Measurements from ENCODE around the gene LTB4R.

The LTB4R gene

DNA sequence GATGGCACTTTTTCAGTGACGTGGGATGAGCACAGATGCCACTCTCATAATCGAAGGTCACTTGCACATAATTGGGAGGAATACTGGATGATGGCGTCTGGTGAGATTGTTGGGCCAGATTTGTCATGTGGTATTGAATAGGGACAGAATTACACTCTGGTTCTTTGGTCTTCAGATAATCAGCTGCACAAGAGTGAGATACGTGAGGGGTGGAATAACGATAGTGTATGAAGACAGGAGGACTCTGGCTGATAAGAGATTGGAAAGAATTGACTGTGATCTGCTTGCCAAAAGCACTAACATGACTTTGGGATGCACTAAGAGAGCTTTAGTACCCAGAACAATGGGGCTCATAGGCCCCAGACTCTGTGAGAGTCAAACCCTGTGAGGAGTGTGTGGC lies 32.9 kb upstream of the LTB4R start:
- no peak for DNase-seq (ENCODE audit: low read depth in 2 of 3, low spot score in 1 of 3)

DNA sequence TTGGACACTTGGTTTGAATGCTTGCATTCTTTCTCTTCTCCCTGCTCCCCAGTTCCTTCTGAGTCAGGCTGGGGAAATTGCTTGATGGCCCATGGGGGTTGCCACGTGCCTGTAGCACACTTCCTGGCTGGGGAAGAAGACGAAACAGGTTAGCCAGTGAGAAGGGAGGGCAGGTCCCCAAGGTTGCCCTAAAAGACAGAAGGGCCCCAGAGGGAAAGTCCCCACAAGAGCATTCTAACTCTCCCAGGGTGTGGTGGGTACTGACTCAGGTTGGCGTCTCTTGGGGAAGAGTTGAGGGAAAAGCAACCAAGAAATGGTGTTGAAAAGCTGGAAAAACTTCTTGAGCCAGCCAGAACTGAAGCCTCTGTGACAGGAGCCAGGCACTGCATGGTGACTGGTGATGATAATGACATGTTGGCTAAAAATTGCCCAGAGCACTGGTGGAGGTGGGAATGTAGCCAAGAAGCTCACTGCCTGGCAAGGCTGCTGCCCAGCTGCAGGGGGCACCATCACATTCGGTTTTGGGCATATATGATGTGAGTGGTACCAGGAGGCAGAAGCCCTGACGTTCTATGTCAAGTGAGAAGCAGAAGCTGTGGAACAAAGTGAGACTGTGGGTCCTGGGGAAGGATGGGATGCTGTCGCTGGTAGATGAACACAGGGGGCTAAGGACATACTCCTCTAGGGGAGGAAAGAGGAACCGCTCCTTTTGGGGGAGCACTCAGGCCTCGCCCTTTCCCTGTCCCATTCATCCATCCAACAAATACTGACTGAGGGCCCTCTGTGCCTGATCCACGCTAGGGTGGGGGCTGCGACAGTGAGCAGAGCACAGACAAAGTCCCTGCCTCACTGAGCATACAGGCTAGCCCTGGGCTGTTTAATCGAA lies 31.8 kb upstream of the LTB4R start:
- peak; percentile 26 to 46 (median 37) for DNase-seq (ENCODE audit: low read depth in 2 of 3, low spot score in 1 of 3)

DNA sequence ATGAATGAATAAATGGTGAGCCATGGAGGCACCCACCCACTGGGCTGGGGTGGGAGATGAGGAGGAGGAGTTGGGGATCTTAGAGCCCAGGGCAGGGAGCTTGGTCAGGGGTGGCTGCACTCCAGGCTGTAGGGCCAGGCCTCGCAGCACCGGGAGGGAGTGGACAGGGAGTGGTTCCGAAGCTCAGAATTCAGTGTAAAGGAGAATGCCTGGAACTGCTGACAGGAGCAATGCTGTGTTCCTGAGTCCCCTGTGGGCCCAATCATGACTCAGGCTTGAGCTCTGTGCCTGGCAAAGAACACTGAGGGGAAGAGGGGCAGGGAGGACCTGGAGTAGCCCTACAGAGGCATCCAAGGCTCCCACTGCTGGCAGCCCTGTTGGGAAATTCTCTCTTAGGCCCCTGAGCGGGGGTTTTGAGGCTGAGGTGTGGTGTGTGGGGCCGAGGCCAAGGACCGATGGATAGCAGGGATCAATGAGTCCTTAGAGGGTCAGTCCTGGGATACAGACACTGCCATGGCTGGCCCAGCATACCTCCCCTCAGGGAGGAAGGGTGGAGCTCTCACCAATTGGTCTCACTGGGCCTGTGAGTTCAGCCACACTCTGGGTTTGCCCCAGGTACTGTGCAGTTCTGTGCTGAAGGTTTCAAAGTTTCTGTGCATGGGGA lies 30.4 kb upstream of the LTB4R start:
- DNase-seq (ENCODE audit: low read depth in 2 of 3, low spot score in 1 of 3): no peak

DNA sequence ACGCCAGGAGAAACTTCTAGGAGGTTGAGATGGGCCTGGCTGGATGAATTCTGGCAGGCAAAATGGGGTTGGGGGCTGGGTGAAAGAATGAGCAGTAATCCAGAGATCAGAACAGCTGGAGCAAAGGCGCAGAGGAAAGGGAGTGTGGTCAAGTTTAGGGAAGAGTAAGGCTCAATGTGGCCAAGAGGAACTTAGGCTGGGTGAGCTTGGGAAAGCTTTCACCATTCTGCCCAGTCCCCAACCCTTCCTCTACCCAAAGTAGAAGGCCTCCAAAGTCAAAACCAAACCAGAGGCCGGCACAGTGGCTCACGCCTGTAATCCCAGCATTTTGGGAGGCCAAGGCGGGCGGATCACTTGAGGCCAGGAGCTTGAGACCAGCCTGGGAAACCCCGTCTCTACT lies 29.7 kb upstream of the LTB4R start:
- DNase-seq (ENCODE audit: low read depth in 2 of 3, low spot score in 1 of 3): no peak

DNA sequence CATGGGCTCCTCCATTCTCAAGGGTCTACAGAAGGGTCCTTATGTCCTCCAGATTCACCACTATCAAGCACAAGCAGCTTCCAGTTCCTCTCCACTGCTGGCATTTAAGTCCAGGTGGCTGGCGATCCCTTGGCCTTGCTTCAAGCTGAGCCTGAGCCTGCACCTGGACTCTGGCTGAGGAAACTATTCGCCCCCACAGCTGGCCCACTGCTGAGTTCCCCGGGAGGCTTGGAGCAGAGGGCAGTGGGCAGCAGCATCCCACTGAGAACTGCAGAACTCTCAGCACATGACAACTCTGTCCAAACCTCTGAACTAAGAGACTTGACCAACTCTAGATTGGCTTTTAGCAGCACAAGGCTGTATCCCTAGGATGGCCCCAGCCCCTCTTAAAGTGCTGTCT lies 28.6 kb upstream of the LTB4R start:
- DNase-seq (ENCODE audit: low read depth in 2 of 3, low spot score in 1 of 3): no peak

DNA sequence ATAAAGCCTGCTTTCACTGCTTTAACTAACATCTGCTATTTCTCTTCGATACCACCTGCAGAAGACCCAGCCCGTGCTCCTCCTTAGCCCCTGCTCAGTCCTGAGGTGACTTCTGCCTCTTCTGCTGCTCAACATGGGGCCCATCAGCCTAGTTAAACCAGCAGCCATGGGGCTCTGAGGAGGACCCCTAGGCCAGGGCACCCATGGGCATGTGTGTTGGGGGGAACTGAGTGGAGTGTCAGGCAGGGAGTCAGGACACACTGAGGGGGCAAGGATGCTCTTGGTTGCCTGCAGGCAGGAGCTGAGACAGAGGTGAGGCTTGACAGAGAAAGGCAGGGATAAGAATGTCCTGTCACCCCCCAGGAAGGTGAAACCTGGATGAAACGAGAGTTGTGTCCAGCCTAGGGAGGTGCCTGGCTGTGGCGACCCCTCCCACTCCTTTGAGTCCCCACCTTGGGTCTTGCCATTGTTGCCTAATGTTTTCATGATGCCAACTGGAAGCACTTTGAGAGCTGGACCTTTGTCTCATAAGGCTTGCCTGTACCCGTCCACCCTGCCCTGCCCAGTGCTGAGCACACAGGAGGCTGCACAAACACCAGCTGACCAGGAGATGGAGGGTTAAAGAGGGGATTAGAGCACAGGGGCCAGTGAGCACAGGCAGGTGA lies 27.4 kb upstream of the LTB4R start:
- DNase-seq (ENCODE audit: low read depth in 2 of 3, low spot score in 1 of 3): no peak

DNA sequence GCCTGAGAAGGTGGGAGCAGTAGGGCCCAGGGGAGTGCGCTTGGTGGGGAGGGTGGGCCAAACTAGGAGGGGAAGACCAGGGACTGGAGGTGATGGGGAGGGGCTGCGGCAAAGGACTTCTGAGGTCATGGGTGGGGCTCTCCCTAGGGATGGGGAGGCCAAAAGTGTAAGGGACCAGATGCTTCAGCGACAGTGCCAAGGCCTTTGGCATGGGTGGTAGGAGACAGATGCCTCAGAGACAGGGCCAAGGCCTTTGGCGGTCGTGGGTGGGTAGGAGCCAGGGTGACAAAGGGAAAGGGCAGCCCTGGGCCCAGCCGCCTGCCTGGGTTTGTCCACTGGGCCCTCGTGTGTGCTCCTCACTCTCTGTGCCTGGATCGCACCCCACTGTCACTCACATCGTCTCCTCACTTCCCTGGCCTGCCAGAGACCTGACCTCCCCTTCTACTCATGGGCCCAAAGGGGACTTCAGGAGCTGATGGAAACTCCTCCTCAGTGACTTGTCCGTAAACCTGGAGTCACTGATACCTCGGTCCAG lies 26.7 kb upstream of the LTB4R start:
- no peak for DNase-seq (ENCODE audit: low read depth in 2 of 3, low spot score in 1 of 3)

DNA sequence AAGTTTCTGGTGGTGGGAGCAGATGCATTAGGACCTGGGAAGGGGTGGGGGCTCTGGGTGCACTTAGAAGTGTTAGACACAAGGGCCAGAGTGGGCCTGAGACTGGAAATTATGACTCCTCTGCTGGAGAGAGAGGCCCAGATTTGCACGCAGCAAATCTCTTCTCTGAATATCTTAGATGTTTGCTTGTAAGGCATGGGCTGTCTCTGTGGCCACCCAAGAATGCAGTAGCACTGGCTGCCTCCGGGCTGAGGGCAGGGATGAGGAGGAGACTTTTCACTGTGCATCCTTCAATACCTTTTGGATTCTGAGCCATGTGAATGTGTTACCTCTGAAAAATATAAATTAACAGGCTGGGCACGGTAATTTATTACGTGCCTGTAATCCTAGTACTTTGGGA lies 26.0 kb upstream of the LTB4R start:
- DNase-seq (ENCODE audit: low read depth in 2 of 3, low spot score in 1 of 3): no peak

DNA sequence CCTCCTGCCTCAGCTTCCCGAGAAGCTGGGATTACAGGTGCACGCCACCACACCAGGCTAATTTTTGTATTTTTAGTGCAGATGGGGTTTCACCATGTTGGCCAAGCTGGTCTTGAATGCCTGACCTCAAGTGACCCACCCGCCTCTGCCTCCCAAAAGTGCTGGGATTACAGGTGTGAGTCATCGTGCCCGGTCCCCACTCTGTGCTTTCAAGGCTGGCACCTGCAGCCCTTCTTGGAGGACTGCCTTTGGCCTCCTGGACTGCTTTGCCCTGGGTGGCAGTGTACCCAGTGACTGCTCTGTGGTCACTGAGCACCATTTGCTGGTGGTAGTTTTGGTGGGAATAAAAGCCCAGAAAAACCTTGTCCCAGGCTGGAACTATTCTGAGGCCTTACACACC lies 24.3 kb upstream of the LTB4R start:
- no peak for DNase-seq (ENCODE audit: low read depth in 2 of 3, low spot score in 1 of 3)

DNA sequence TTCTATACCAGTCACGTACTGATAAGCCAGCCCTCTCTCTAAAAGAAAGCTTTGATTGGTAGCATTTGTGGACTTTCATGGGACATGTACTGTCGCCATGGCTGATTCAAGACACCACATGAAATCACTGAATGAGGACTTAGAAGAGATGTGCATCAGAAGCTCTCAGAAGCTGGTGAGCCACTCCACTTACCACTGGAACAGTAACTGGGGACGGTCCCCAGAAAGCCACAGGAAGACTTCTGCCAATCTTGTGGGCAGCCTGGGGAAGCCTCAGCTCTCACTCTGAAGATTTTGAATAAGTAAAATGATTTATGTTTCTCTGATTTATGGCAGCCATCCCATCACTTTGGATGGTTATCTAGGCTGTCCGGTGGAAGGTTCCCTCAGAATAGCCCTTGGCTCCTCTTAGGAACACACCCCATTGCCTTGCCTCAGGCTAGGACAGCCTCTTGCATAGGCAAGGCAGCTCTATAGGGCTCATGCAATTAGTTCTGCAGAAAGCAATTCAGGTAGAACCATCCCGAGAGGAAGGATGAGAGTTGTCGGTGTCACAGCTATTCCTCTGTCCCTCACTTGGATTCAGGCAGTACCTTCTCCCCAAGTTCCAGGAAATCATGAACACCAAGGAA lies 21.5 kb upstream of the LTB4R start:
- DNase-seq (ENCODE audit: low read depth in 2 of 3, low spot score in 1 of 3): peak; percentile 56 to 70 (median 59)

DNA sequence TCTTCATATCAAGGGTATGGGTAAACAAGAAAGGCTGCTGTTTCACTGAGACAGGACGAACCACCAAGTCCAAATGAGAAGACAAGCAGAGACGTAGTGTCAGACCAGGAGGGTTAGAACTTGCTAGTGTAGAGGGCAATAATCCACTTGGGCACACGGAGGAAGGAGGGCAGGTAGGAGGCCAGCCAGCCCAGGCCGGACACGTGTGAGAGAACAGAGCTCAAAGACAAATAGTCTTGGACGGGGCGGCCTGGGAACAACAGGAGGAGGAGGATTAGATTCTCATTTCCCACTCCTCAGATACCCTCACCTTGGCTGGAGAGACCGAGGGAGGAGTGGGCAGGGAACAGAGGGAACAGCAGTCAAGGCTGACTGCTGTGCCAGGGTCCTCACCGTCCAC lies 20.6 kb upstream of the LTB4R start:
- no peak for DNase-seq (ENCODE audit: low read depth in 2 of 3, low spot score in 1 of 3)

DNA sequence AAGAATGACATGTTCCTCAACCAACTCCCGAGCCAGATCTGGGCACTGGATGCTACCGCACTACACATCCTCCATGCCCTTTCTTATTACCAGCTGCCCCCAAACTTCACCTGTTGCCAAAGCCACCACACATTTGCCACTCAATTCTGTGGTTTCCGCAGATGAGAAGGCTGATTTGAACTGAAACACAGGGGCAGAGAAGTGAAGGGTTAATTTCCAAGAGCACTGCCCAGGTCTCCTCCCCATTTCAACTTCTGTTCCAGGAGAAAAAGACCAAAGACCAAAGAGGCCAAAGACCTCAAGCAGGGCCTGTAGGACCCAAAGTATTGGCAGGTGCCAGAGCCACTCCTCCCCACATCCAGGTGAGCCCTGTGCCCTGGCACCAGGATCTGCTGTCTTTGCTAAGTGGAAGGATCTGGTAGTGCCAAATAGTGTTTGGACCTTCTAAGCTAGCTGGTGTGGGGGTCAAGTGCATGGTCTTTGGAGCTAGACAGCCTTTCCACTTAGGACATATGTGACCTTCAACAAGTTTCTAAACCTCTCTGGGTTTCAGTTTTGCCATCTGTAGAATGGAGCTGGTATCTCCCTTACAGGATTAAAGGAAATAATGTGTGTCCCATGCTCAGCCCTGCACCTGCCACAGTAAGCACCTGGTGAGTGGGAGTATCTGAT lies 19.7 kb upstream of the LTB4R start:
- DNase-seq (ENCODE audit: low read depth in 2 of 3, low spot score in 1 of 3): no peak

DNA sequence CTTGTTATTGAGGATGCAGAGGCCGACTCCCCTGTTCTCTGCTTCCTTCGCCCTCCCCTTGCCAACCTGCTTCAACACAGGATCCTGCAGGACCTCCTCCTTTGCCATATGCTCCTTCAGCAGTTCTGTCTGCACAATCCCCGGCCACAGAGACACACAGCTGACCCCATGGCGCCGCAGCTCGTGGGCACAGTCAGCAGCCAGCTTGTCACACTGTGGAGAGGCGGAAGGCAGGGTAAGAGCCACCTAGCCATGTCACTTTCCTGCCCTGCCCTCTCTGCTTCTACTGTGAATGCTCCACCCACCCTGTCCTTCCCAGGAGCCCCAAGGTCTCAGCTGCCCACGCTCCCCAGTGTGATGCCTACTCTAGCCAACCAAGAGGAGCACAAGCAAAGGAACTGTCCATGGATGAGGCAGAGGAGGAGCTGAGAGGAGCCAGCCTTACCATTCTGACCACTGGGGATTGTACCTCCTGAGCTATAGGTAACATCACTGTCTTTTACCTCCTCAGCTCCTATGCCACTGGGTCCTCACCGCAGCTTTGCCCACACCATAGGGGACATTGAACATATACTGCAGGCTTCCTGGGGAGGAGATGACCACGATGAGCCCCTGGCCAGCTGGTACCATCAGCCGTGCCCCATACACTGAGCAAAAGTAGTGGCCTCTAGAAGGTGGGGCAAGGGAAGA lies 19.0 kb upstream of the LTB4R start:
- DNase-seq (ENCODE audit: low read depth in 2 of 3, low spot score in 1 of 3): no peak

DNA sequence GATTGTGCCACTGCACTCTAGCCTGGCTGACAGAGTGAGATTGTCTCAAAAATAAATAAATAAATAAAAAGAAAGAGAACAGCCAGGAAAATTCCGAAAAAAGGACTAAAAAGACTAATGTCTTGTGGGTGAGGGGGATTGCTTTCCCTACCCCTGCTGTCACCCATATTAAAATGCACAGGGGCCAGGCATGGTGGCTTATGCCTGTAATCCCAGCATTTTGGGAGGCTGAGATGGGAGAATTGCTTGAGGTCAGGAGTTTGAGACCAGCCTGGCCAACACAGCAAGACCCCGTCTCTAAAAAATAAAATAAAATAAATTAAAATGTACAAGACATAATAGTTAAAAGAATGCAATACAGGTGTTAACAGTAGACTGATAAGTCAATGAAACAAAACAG lies 17.8 kb upstream of the LTB4R start:
- no peak for DNase-seq (ENCODE audit: low read depth in 2 of 3, low spot score in 1 of 3)

DNA sequence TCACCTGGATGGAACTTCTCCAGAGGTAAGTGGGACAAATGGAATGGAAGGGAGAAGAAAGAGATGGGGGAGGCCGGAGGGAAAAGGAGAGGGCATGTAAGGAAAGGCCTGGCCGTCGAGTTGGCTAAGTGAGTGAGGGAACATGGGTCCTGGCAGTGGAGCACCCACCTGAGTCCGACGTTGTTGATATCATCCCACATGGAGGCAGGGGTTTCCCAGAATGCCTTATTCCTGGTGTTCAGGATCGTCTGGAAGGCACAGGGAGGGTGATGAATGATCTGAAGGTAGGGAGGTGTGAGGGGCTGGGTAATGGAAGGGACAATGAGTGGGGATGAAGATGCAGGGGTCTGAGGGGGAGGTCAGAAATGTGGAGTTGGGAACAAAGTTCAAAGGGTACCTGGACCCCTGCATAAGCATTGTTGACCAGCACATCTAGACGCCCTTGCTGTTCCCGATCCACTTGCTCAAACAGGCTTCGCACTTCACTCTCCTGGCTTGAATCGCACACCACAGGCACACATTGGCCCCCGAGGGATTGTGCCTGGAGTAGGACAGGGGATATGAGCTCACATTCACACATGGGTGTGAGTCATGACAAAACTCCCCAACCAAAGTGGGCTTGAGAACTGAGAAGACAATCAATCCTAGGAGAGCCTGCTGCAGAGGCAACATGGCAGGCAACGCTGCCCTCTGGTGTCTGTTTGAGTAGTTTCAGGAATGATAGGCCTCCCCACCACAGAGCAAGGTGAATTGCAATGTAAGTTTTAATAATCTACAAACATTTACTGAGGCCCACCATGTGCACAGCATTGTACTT lies 14.8 kb upstream of the LTB4R start:
- peak; percentile 60 to 71 (median 62) for DNase-seq (ENCODE audit: low read depth in 2 of 3, low spot score in 1 of 3)

DNA sequence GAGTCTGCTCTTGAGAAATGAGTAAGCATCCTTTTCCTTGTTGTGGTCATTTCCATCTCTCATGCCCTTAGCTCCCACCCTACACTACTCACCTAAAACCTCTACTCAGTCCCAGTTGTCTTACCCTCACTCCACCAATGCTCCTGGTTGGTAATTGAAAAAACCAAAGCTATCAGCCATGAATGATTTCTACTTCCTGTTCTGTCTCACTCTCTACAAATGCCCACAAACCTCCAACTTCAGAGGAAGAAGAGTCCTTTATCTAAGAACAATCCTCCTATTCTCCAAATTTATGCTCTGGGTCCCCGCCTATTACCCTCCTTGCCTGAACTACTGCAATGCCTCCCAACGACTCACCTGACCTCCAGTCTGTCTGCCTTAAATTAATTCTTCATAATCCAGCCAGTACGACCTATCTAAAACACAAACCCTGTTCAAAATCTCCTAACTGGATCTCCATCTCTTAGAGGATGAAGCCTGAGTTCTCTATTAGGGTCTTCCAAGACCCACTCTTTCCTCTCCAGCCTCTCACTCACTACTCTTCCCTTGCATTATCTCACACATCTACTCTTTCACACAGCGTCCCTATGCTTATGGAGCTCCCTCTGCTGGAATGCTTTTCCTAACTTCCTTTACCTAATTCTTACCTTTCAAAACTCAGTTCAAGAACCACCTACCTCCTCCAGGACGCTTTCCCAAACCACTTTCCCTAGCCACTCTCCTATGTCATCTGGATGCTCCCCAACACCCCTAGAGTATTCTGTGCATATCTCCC lies 13.9 kb upstream of the LTB4R start:
- no peak for DNase-seq (ENCODE audit: low read depth in 2 of 3, low spot score in 1 of 3)

DNA sequence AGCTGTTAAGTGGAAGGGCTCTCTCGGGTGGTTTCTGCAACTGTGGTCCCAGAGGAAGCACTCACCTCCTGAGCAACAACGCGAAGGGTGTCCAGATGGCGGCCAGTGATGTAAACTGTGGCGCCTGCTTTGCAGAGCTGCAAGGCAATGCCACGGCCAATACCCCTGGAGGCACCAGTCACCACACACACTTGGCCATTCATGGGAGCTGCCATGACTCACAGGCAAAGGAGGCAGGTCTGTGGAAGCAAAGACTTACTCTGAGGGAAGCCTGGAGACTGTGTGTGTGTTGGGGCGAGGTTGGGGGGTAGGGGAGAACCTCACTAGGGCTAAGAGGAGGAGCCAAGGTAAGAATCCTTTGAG lies 12.4 kb upstream of the LTB4R start:
- no peak for DNase-seq (ENCODE audit: low read depth in 2 of 3, low spot score in 1 of 3)

DNA sequence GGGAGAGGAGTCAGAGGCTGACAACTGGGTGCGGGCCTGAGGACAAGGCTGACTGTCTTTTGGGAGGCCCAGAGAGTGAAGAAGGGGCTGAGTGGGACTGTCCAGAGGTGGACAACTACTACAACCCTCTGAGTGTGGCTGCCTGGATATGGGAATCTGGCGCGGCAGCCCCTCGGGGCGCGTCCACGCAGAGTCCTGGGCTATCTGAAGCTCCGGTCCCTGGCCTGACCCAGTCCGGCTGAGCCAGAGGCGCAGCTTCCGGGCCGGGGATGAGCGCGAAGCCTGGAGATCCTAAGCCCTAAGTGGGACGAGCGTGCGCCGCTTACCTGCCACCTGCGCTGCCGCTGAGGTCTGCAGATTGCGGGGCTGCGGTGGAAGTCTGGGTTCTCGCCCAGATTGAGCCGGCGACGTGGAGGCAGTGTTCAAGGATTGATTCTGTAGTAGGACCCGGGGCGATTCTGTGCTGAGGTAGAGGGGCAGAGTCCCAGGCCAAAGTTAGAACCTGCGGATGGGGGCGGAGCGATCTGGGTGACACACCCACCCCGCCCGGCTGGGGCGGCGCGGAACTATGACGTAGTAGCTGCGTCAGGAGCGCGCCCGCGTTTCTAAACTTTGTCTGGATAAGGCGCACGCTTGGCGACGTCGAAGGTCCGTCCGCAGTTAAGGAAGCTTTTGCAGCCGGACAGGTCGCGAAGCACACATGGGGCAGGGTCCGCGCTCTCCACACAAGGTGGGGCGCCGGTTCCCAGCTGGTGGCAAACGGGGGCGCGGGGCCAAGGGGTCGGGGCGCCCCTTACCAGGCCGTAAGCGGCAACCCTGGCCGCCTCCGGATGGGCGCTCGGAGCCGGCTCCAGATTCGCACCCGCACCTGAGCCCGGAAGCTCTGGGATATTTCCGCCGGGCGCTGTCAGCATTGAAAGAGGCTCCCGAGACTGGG lies 11.8 kb upstream of the LTB4R start, which contains the start of the genes DHRS1 and NOP9:
TSS of gene DHRS1 (minus strand) at position 526 of the 937 bp plus-strand sequence. CDS start 674 bp downstream, outside the sequence.
TSS of gene NOP9 (plus strand) at position 596 of the 937 bp plus-strand sequence. CDS start at position 701, 105 bp downstream.
- DNase-seq (ENCODE audit: low read depth in 2 of 3, low spot score in 1 of 3): peak; percentile 88 to 95 (median 88)
